OCI-LY1 (cell line): ENCODE data around the gene TAF6L.
A peak's percentile ranks its signal among the peaks of the same experiment; 100 is the strongest.
"Not testable (repeated sequence)": the region's sequence is repeated elsewhere in the genome, so short reads cannot be mapped to it uniquely, and the experiment has no call there.

Experiments
- H2AFZ ChIP-seq: fragments of 200-600 bp; sonication (generic), shearing (Covaris generic); 2 replicates; pipeline ENCODE4 v1.6.0; 2014; ENCODE audit warnings: antibody characterized with exemption, mild to moderate bottlenecking, low read length
- H3F3A ChIP-seq: fragments of 200-600 bp; sonication (generic), shearing (Covaris generic); 2 replicates; pipeline ENCODE4 v1.6.0; 2014; ENCODE audit warnings: mild to moderate bottlenecking, antibody characterized with exemption, low read length, moderate library complexity; ENCODE audit not compliant: insufficient read depth
- H3K27ac ChIP-seq: fragments of 200-600 bp; sonication (generic); 2 replicates; pipeline ENCODE4 v1.5.1; 2014; ENCODE audit warnings: low read length, mixed run types, mild to moderate bottlenecking, low read depth; ENCODE audit not compliant: poor library complexity, severe bottlenecking
- H3K27me3 ChIP-seq: fragments of 200-600 bp; sonication (generic); 2 replicates; pipeline ENCODE4 v1.6.0; 2014; ENCODE audit warnings: antibody characterized with exemption, mild to moderate bottlenecking, low read length, moderate library complexity; ENCODE audit not compliant: insufficient read depth
- H3K36me3 ChIP-seq: fragments of 200-600 bp; sonication (generic); 2 replicates; pipeline ENCODE4 v1.6.1; 2014; ENCODE audit warnings: mild to moderate bottlenecking, antibody characterized with exemption, low read length, moderate library complexity, mixed read lengths; ENCODE audit not compliant: insufficient read depth
- H3K4me1 ChIP-seq: fragments of 200-600 bp; sonication (generic); 2 replicates; pipeline ENCODE4 v1.5.1; 2014; ENCODE audit warnings: mild to moderate bottlenecking, low read length, moderate library complexity; ENCODE audit not compliant: insufficient read depth, severe bottlenecking
- H3K4me2 ChIP-seq: fragments of 200-600 bp; sonication (generic), shearing (Covaris generic); 2 replicates; pipeline ENCODE4 v1.6.1; 2014; ENCODE audit warnings: low read length
- H3K4me3 ChIP-seq: fragments of 200-600 bp; sonication (generic); 2 replicates; pipeline ENCODE4 v1.5.1; 2014; ENCODE audit warnings: low read length, low read depth, mild to moderate bottlenecking, mixed read lengths; ENCODE audit not compliant: poor library complexity, severe bottlenecking
- H3K79me2 ChIP-seq: fragments of 200-600 bp; shearing (Covaris generic); 2 replicates; pipeline ENCODE4 v1.6.1; 2016; ENCODE audit warnings: mixed run types, low read length, mixed read lengths; ENCODE audit not compliant: insufficient read depth
- H3K9ac ChIP-seq: fragments of 200-600 bp; sonication (generic), shearing (Covaris generic); 2 replicates; pipeline ENCODE4 v1.6.1; 2014; ENCODE audit warnings: mild to moderate bottlenecking, low read length, mixed read lengths
- H3K9me2 ChIP-seq: fragments of 200-600 bp; sonication (generic), shearing (Covaris generic); 2 replicates; pipeline ENCODE4 v1.6.1; 2014; ENCODE audit warnings: low read depth, mild to moderate bottlenecking, low read length, mixed read lengths
- H3K9me3 ChIP-seq: fragments of 200-600 bp; shearing (Covaris generic); 2 replicates; pipeline ENCODE4 v1.6.1; 2014; ENCODE audit warnings: low read length, mixed read lengths
- H4K20me1 ChIP-seq: fragments of 200-600 bp; sonication (generic), shearing (Covaris generic); 2 replicates; pipeline ENCODE4 v1.6.0; 2016; ENCODE audit warnings: mild to moderate bottlenecking, low read length; ENCODE audit not compliant: insufficient read depth
- CTCF ChIP-seq: fragments of 200-600 bp; sonication (generic), shearing (Covaris generic); IDR thresholded peaks from 2 replicates; pipeline ENCODE4 v1.5.1; 2017; ENCODE audit warnings: mild to moderate bottlenecking, antibody characterized with exemption, low read length, moderate library complexity, mixed read lengths
- EZH2 ChIP-seq: fragments of 200-600 bp; sonication (generic), shearing (Covaris generic); IDR thresholded peaks from 2 replicates; pipeline ENCODE4 v1.8.0; 2017; ENCODE audit warnings: borderline replicate concordance, mixed run types, mild to moderate bottlenecking, antibody characterized with exemption, low read length, moderate library complexity, mixed read lengths

Gene TAF6L

GRCh38 chr11:62727165-62727871 lies 43.9 kb upstream of the TAF6L start, which contains the start of gene HNRNPUL2:
Gene HNRNPUL2, minus strand, starts transcription at chr11:62727457. Its CDS starts 301 bp downstream, at chr11:62727156.
- H3K9me2 ChIP-seq, result no peaks in the 10 kb centered on the region
- peak within 1 kb of the TSS; percentile 95 for H3K27ac ChIP-seq
- TF ChIP-seq EZH2 (no peak), CTCF (no peak)
- H3K36me3 ChIP-seq, result peaks cover 50% of the 10 kb centered on the region
- H3K79me2 ChIP-seq, result peaks cover 51% of the 10 kb centered on the region
- H3K9ac ChIP-seq, result peak within 1 kb of the TSS; percentile 82
- H3K9me3 ChIP-seq, result no peaks in the 10 kb centered on the region
- H3F3A ChIP-seq, result no peaks in the 10 kb centered on the region
- H2AFZ ChIP-seq, result no peak within 1 kb of the TSS
- H3K4me1 ChIP-seq, result peaks cover 26% of the 10 kb centered on the region
- H3K27me3 ChIP-seq, result no peaks in the 10 kb centered on the region
- H4K20me1 ChIP-seq, result no peaks in the 10 kb centered on the region; the same call in 1 of the 2 replicates
- peak within 1 kb of the TSS; percentile 99 for H3K4me3 ChIP-seq
- H3K4me2 ChIP-seq, result peak within 1 kb of the TSS; percentile 75

GRCh38 chr11:62727872-62728170 lies 43.4 kb upstream of the TAF6L start:
- Histone ChIP-seq H3K27ac (peak overlapping the region; percentile 95), H3K9me3 (no peaks in the 10 kb centered on the region), H3K79me2 (peaks cover 51% of the 10 kb centered on the region), H4K20me1 (no peaks in the 10 kb centered on the region; the same call in 1 of the 2 replicates), H3K9me2 (no peaks in the 10 kb centered on the region), H3K4me1 (peaks cover 26% of the 10 kb centered on the region), H3F3A (no peaks in the 10 kb centered on the region), H3K4me3 (peak overlapping the region; percentile 99), H2AFZ (no peak overlapping the region), H3K36me3 (peaks cover 45% of the 10 kb centered on the region), H3K4me2 (peak overlapping the region; percentile 75), H3K9ac (peak overlapping the region; percentile 82), H3K27me3 (no peaks in the 10 kb centered on the region)
- TF ChIP-seq CTCF (no peak), EZH2 (no peak)

GRCh38 chr11:62728171-62728988 lies 42.8 kb upstream of the TAF6L start, which contains the start of gene TTC9C:
Gene TTC9C, plus strand, starts transcription at chr11:62728486. Its CDS starts 363 bp downstream, at chr11:62728849.
- Histone ChIP-seq H3K9me2 (no peaks in the 10 kb centered on the region), H3K9me3 (no peaks in the 10 kb centered on the region), H3K79me2 (peaks cover 50% of the 10 kb centered on the region), H3K27ac (peak within 1 kb of the TSS; percentile 95), H4K20me1 (no peaks in the 10 kb centered on the region; the same call in 1 of the 2 replicates), H3K27me3 (no peaks in the 10 kb centered on the region), H3F3A (no peaks in the 10 kb centered on the region), H3K9ac (peak within 1 kb of the TSS; percentile 82), H3K4me1 (peaks cover 26% of the 10 kb centered on the region), H3K4me3 (peak within 1 kb of the TSS; percentile 99), H2AFZ (no peak within 1 kb of the TSS), H3K4me2 (peak within 1 kb of the TSS; percentile 75), H3K36me3 (peaks cover 45% of the 10 kb centered on the region)
- TF ChIP-seq CTCF, result no peak
- TF ChIP-seq EZH2, result no peak

GRCh38 chr11:62730076-62730475 lies 41.1 kb upstream of the TAF6L start:
- peak overlapping the region; percentile 59 for H3K4me2 ChIP-seq
- peak overlapping the region; percentile 82; the same call in 1 of the 2 replicates for H3K9ac ChIP-seq
- H3K9me2 ChIP-seq, H3K9me3 ChIP-seq, H4K20me1 ChIP-seq, H3K27ac ChIP-seq, H2AFZ ChIP-seq, H3F3A ChIP-seq, H3K27me3 ChIP-seq: not testable (repeated sequence)
- H3K4me1 ChIP-seq, result peaks cover 13% of the 10 kb centered on the region
- H3K36me3 ChIP-seq, result peaks cover 36% of the 10 kb centered on the region
- H3K79me2 ChIP-seq, result peaks cover 33% of the 10 kb centered on the region
- H3K4me3 ChIP-seq, result peak overlapping the region; percentile 99
